ENCODE measurements around the gene PRG2.

DNA sequence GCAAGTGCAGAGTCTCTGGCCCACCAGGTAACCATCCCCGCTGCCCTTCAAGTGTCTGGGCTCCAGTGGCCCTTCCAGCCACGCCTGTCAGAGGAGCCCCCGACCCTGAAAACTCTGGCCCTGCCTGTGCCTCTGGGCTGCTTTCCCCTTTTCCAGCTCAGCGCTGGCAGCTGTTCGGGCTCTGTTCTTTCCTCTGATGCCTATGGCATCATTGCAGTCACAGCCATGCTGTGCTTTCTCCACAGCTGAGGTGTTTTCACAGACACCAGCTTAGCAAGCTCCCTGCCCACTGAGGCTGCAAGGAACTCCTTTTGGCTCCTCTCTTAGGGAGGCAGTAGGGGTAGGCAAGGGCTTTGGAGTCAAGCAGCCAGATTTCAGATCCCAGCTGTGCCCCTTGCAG lies 31.1 kb downstream of the PRG2 start:
- TF ChIP-seq, protein P1, sequence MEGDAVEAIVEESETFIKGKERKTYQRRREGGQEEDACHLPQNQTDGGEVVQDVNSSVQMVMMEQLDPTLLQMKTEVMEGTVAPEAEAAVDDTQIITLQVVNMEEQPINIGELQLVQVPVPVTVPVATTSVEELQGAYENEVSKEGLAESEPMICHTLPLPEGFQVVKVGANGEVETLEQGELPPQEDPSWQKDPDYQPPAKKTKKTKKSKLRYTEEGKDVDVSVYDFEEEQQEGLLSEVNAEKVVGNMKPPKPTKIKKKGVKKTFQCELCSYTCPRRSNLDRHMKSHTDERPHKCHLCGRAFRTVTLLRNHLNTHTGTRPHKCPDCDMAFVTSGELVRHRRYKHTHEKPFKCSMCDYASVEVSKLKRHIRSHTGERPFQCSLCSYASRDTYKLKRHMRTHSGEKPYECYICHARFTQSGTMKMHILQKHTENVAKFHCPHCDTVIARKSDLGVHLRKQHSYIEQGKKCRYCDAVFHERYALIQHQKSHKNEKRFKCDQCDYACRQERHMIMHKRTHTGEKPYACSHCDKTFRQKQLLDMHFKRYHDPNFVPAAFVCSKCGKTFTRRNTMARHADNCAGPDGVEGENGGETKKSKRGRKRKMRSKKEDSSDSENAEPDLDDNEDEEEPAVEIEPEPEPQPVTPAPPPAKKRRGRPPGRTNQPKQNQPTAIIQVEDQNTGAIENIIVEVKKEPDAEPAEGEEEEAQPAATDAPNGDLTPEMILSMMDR (conservative IDR thresholded peaks at IDR 0.05) = no peak
- no peak for TF ChIP-seq ZFX (IDR thresholded peaks at IDR 0.05)

Data from C4-2B (cell line).